ENCODE data around the gene ATM.
"Not testable (repeated sequence)": the region's sequence is repeated elsewhere in the genome, so short reads cannot be mapped to it uniquely, and the experiment has no call there.

DNA sequence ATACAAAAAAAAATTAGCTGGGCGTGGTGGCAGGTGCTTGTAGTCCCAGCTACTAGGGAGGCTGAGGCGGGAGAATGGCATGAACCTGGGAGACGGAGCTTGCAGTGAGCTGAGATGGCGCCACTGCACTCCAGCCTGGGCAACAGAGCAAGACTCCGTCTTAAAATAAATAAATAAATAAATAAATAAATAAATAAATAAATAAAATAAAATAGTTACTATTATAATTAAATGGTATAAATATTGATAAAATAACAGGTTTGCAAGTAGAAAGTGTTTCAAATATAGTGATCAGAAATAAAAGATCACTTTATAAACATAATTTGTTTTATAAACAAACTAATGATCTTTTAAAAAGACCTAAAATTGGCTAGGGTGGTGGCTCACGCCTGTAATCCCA, 173.8 kb downstream of the ATM start:
- TF ChIP-seq ISL1 (CRISPR knock-in tag; IDR thresholded peaks at IDR 0.05): not testable (repeated sequence)
- TF ChIP-seq, protein P1, sequence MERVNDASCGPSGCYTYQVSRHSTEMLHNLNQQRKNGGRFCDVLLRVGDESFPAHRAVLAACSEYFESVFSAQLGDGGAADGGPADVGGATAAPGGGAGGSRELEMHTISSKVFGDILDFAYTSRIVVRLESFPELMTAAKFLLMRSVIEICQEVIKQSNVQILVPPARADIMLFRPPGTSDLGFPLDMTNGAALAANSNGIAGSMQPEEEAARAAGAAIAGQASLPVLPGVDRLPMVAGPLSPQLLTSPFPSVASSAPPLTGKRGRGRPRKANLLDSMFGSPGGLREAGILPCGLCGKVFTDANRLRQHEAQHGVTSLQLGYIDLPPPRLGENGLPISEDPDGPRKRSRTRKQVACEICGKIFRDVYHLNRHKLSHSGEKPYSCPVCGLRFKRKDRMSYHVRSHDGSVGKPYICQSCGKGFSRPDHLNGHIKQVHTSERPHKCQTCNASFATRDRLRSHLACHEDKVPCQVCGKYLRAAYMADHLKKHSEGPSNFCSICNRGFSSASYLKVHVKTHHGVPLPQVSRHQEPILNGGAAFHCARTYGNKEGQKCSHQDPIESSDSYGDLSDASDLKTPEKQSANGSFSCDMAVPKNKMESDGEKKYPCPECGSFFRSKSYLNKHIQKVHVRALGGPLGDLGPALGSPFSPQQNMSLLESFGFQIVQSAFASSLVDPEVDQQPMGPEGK (CRISPR knock-in tag; IDR thresholded peaks at IDR 0.05; ENCODE audit: borderline replicate concordance): not testable (repeated sequence)

Data from SK-N-SH treated with all-trans-retinoic acid at 6 μM for 48 hours (cell line).